Adrenal gland (tissue), 5 donors: ENCODE data around the gene MAGI1.

Experiments
- CTCF ChIP-seq, 6 experiments: fragments of 450-650 bp in 4 of 6; fragments of 200-600 bp in 2 of 6; sonication (generic) in 1 of 6; IDR thresholded peaks; 1 replicate in 5 of 6; 2 replicates in 1 of 6; pipeline versions ENCODE4 v1.5.1 to v1.8.0; 2016 to 2021; ENCODE audit warnings: antibody characterized with exemption in 6 of 6, mild to moderate bottlenecking in 2 of 6, moderate library complexity in 1 of 6
- POLR2A ChIP-seq, 2 donors: fragments of 450-650 bp; IDR thresholded peaks; one replicate each; pipeline ENCODE4 v1.6.1; 2017; ENCODE audit warnings: antibody characterized with exemption in 2 of 2, mild to moderate bottlenecking in 2 of 2, moderate library complexity in 1 of 2
- donor health status: DM: no; HTN: no; CAD: no.

- TF ChIP-seq CTCF (IDR thresholded peaks at IDR 0.05): no peak
- TF ChIP-seq POLR2A (IDR thresholded peaks at IDR 0.05): no peak
Observed at GRCh38 chr3:65490114-65490513, 548.6 kb downstream of the MAGI1 start.
